ENCODE measurements around the gene CD1B.
"Not testable (repeated sequence)": the region's sequence is repeated elsewhere in the genome, so short reads cannot be mapped to it uniquely, and the experiment has no call there.

Gene CD1B

DNA sequence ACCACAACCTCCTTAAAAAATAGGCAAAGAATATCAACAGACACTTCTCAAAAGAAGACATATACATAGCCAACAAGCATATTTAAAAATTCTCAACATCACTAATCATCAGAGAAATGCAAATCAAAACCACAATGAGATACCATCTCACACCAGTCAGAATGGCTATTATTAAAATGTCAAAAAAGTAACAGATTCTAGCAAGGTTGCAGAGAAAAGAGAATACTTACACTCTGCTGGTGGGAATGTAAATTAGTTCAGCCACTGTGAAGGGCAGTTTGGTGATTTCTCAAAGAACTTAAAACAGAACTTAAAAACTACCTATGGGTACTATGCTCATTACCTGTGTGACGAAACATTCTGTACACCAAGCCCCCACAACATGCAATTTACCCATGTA, 20.7 kb downstream of the CD1B start:
- Histone ChIP-seq H3K4me3 (no peak overlapping the region), H3K27ac (no peak overlapping the region), H3K9ac (ENCODE audit: insufficient read length) (no peak overlapping the region), H3K36me3 (ENCODE audit: insufficient read depth, low read length) (no peaks in the 10 kb centered on the region), H3K9me3 (ENCODE audit: low read depth, low read length) (no peaks in the 10 kb centered on the region)
- DNase-seq (ENCODE audit: low read depth, low spot score) = no peak
- TF ChIP-seq POLR2AphosphoS5 (IDR thresholded peaks at IDR 0.05; ENCODE audit: borderline replicate concordance, low read depth, low read length) (no peak), EZH2 (IDR thresholded peaks at IDR 0.05) (no peak), FOXP2 (optimal IDR thresholded peaks at IDR 0.05; ENCODE audit: control extremely low read depth, extremely low read length, insufficient read depth) (no peak)

- no peaks in the 10 kb centered on the region for H3K9me3 ChIP-seq (ENCODE audit: low read depth, low read length)
- H3K36me3 ChIP-seq (ENCODE audit: insufficient read depth, low read length) = no peaks in the 10 kb centered on the region
- no peak for DNase-seq (ENCODE audit: low read depth, low spot score)
- no peak overlapping the region for H3K27ac ChIP-seq
- H3K4me3 ChIP-seq = no peak overlapping the region
- TF ChIP-seq POLR2AphosphoS5 (IDR thresholded peaks at IDR 0.05; ENCODE audit: borderline replicate concordance, low read depth, low read length) (no peak), FOXP2 (optimal IDR thresholded peaks at IDR 0.05; ENCODE audit: control extremely low read depth, extremely low read length, insufficient read depth) (no peak), EZH2 (IDR thresholded peaks at IDR 0.05) (no peak)
- H3K9ac ChIP-seq (ENCODE audit: insufficient read length) = no peak overlapping the region
Measured at GRCh38 chr1:158295791-158296190, 35.5 kb downstream of the CD1B start.

GRCh38 chr1:158290321-158290844, 40.9 kb downstream of the CD1B start:
- Histone ChIP-seq H3K27ac (no peak overlapping the region), H3K9ac (ENCODE audit: insufficient read length) (no peak overlapping the region)

GRCh38 chr1:158289811-158290210, 41.5 kb downstream of the CD1B start, which contains the start of gene CD1C:
TSS of gene CD1C (plus strand) at chr1:158289923. CDS start at chr1:158290065, 142 bp downstream.
- no peak for DNase-seq (ENCODE audit: low read depth, low spot score)
- Histone ChIP-seq H3K9me3 (ENCODE audit: low read depth, low read length) (no peaks in the 10 kb centered on the region), H3K9ac (ENCODE audit: insufficient read length) (no peak within 1 kb of the TSS), H3K27ac (no peak within 1 kb of the TSS), H3K4me3 (no peak within 1 kb of the TSS), H3K36me3 (ENCODE audit: insufficient read depth, low read length) (no peaks in the 10 kb centered on the region)
- TF ChIP-seq POLR2AphosphoS5 (IDR thresholded peaks at IDR 0.05; ENCODE audit: borderline replicate concordance, low read depth, low read length) (no peak), FOXP2 (optimal IDR thresholded peaks at IDR 0.05; ENCODE audit: control extremely low read depth, extremely low read length, insufficient read depth) (no peak), EZH2 (IDR thresholded peaks at IDR 0.05) (no peak)

More at GRCh38 chr1:158290321-158290844, 40.9 kb downstream of the CD1B start:
- Histone ChIP-seq H3K9me3 (ENCODE audit: low read depth, low read length) (no peaks in the 10 kb centered on the region), H3K36me3 (ENCODE audit: insufficient read depth, low read length) (no peaks in the 10 kb centered on the region), H3K4me3 (no peak overlapping the region)
- no peak for DNase-seq (ENCODE audit: low read depth, low spot score)
- TF ChIP-seq EZH2 (IDR thresholded peaks at IDR 0.05) (no peak), POLR2AphosphoS5 (IDR thresholded peaks at IDR 0.05; ENCODE audit: borderline replicate concordance, low read depth, low read length) (no peak), FOXP2 (optimal IDR thresholded peaks at IDR 0.05; ENCODE audit: control extremely low read depth, extremely low read length, insufficient read depth) (no peak)

GRCh38 chr1:158286941-158287346, 44.4 kb downstream of the CD1B start:
- no peak for TF ChIP-seq POLR2AphosphoS5 (IDR thresholded peaks at IDR 0.05; ENCODE audit: borderline replicate concordance, low read depth, low read length)
- no peaks in the 10 kb centered on the region for H3K36me3 ChIP-seq (ENCODE audit: insufficient read depth, low read length)
- no peak for DNase-seq (ENCODE audit: low read depth, low spot score)
- no peak overlapping the region for H3K27ac ChIP-seq
- H3K9ac ChIP-seq (ENCODE audit: insufficient read length) = no peak overlapping the region
- no peaks in the 10 kb centered on the region for H3K9me3 ChIP-seq (ENCODE audit: low read depth, low read length)
- H3K4me3 ChIP-seq = no peak overlapping the region

DNA sequence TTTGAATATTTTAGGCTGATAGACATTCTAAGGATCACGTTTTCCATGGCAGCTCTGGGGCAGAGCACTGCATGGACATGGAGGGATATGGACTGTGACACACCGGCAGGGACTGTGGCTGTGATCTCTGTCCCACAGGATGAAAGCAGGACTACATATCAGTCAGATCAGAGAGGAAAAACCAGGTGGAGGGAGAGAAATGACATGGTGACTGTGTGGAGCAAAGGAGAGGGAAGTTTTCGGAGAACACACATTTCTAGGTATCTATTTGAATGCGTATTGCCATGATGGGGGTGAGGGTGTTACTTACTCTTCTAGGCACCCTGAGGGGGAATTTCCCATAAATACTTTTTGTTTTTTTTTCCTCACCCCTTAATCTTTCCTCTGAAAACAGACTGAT, 44.8 kb downstream of the CD1B start:
- H3K4me3 ChIP-seq = no peak overlapping the region

DNA sequence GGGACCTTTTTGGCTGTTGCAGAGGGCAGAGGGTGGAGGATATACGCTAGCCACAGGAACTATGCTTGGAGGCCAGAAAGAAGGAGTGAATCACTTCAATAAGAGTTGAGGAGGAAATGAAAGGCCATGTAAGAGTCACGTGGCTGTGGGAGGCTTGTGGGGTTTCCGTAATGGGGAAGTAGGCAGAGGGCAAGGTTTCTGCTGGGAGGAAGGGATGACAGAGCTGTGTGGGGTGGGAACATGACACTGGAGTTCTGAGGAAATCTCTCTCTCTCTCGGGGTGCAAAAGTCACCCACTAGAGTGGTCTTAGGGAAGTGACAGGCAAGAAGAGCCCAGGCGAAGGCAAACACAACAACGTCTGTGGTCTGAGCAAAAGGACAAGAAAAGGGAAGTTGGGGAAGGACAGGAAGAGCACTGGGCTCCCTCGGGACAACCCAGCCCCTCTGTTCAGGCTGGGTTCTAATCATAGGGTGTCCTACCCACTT, 45.5 kb downstream of the CD1B start:
- no peak overlapping the region for H3K4me3 ChIP-seq
- no peak overlapping the region for H3K9ac ChIP-seq (ENCODE audit: insufficient read length)
- no peaks in the 10 kb centered on the region for H3K36me3 ChIP-seq (ENCODE audit: insufficient read depth, low read length)
- H3K27ac ChIP-seq = no peak overlapping the region
- no peaks in the 10 kb centered on the region for H3K9me3 ChIP-seq (ENCODE audit: low read depth, low read length)
- no peak for TF ChIP-seq FOXP2 (optimal IDR thresholded peaks at IDR 0.05; ENCODE audit: control extremely low read depth, extremely low read length, insufficient read depth)
- TF ChIP-seq POLR2AphosphoS5 (IDR thresholded peaks at IDR 0.05; ENCODE audit: borderline replicate concordance, low read depth, low read length) = no peak
- TF ChIP-seq EZH2 (IDR thresholded peaks at IDR 0.05) = no peak
- DNase-seq (ENCODE audit: low read depth, low spot score) = no peak

More for the DNA sequence above, 44.8 kb downstream of the CD1B start:
- Histone ChIP-seq H3K27ac (no peak overlapping the region), H3K9me3 (ENCODE audit: low read depth, low read length) (no peaks in the 10 kb centered on the region), H3K9ac (ENCODE audit: insufficient read length) (no peak overlapping the region), H3K36me3 (ENCODE audit: insufficient read depth, low read length) (no peaks in the 10 kb centered on the region)
- no peak for DNase-seq (ENCODE audit: low read depth, low spot score)
- no peak for TF ChIP-seq EZH2 (IDR thresholded peaks at IDR 0.05)
- no peak for TF ChIP-seq FOXP2 (optimal IDR thresholded peaks at IDR 0.05; ENCODE audit: control extremely low read depth, extremely low read length, insufficient read depth)
- TF ChIP-seq POLR2AphosphoS5 (IDR thresholded peaks at IDR 0.05; ENCODE audit: borderline replicate concordance, low read depth, low read length) = no peak

GRCh38 chr1:158283965-158284364, 47.4 kb downstream of the CD1B start:
- TF ChIP-seq POLR2AphosphoS5 (IDR thresholded peaks at IDR 0.05; ENCODE audit: borderline replicate concordance, low read depth, low read length) = no peak
- TF ChIP-seq EZH2 (IDR thresholded peaks at IDR 0.05) = no peak
- no peak for TF ChIP-seq FOXP2 (optimal IDR thresholded peaks at IDR 0.05; ENCODE audit: control extremely low read depth, extremely low read length, insufficient read depth)
- H3K4me3 ChIP-seq = no peak overlapping the region
- no peaks in the 10 kb centered on the region for H3K36me3 ChIP-seq (ENCODE audit: insufficient read depth, low read length)
- H3K9me3 ChIP-seq (ENCODE audit: low read depth, low read length) = no peaks in the 10 kb centered on the region
- no peak for DNase-seq (ENCODE audit: low read depth, low spot score)
- no peak overlapping the region for H3K9ac ChIP-seq (ENCODE audit: insufficient read length)
- no peak overlapping the region for H3K27ac ChIP-seq

GRCh38 chr1:158282421-158282820, 48.9 kb downstream of the CD1B start:
- H3K36me3 ChIP-seq (ENCODE audit: insufficient read depth, low read length); DNase-seq (ENCODE audit: low read depth, low spot score); H3K27ac ChIP-seq; H3K4me3 ChIP-seq; H3K9me3 ChIP-seq (ENCODE audit: low read depth, low read length); H3K9ac ChIP-seq (ENCODE audit: insufficient read length): not testable (repeated sequence)

Data from SK-N-MC (cell line).